Stimulated activated effector memory CD8-positive, alpha-beta T cell treated with anti-CD3 and anti-CD28 coated beads, Interleukin-12 subunit alpha, Interleukin-12 subunit beta, amount 100 ng/mL, for 72 hours (primary cell): Measurements from ENCODE around the gene CTPS2.
"Not testable (repeated sequence)": the region's sequence is repeated elsewhere in the genome, so short reads cannot be mapped to it uniquely, and the experiment has no call there.

ENCODE experiments used
- ATAC-seq: fragments of 150-1000 bp; cut with Tn5 transposase; 2 replicates; pipeline ENCODE4 v1.10.0; 2021
- DNase-seq, 2 donors: peaks; one replicate each; pipeline ENCODE4 v3.0.0; 2021 to 2022; ENCODE audit warnings: low spot score in 2 of 2
- H3K27ac Mint-ChIP-seq: one replicate; pipeline ENCODE4 v1.8.0; 2022; ENCODE audit warnings: mild to moderate bottlenecking, mixed read lengths
- H3K36me3 Mint-ChIP-seq: one replicate; pipeline ENCODE4 v1.8.0; 2022; ENCODE audit warnings: mild to moderate bottlenecking, mixed read lengths
- H3K4me1 Mint-ChIP-seq: one replicate; pipeline ENCODE4 v1.8.0; 2022; ENCODE audit warnings: mixed read lengths
- H3K4me3 Mint-ChIP-seq: one replicate; pipeline ENCODE4 v1.8.0; 2022; ENCODE audit warnings: mild to moderate bottlenecking, mixed read lengths
- H3K9me3 Mint-ChIP-seq: one replicate; pipeline ENCODE4 v1.8.0; 2022; ENCODE audit warnings: mixed read lengths

CTPS2 gene

DNA sequence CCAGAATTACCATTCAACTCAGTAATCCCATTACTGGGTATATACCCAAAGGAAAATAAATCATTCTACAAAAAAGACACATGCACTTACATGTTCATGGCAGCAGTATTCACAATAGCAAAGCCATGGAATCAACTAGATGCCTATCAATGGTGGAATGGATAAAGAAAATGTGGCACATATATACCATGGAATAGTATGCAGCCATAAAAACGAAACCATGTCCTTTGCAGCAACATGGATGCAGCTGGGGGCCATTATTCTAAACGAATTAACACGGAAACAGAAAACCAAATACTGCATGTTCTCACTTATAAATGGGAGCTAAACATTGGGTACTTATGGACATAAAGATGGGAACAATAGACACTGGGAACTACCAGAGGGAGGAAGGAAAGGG lies 101.8 kb downstream of the CTPS2 start:
- H3K4me1 Mint-ChIP-seq, H3K4me3 Mint-ChIP-seq, H3K27ac Mint-ChIP-seq: not testable (repeated sequence)

DNA sequence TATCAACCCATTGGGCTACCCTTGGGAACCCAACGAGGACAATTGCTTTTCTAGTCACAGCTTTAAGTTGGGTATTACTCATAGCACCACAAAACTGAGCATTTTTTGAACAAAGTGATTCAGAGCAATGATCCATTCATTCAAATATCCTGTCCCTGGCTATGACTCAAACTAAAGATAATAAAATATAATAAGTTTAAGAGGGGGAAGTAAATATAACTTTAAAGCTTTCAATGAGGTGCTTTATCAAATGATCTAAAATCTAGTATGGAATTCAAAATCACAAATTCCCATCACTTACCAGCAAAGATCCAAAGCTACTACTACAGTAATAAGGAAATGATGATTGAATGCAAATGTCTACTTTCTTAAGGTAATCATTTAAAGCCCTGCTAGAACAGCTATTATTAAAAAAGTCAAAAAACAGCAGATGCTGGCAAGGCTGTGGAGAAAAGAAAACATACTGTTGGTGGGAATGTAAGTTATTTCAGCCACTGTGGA lies 102.3 kb downstream of the CTPS2 start:
- DNase-seq (no peak), ATAC-seq (no peak)
- Mint-ChIP-seq H3K9me3 (no peaks in the 10 kb centered on the region), H3K36me3 (peaks cover 7% of the 10 kb centered on the region), H3K27ac (no peak overlapping the region), H3K4me1 (no peaks in the 10 kb centered on the region), H3K4me3 (no peak overlapping the region)

More for the DNA sequence above, 101.8 kb downstream of the CTPS2 start:
- DNase-seq, ATAC-seq, H3K9me3 Mint-ChIP-seq, H3K36me3 Mint-ChIP-seq: not testable (repeated sequence)

GRCh38 chrX:16606142-16606720 lies 106.2 kb downstream of the CTPS2 start:
- DNase-seq, result no peak
- Mint-ChIP-seq H3K4me3 (no peak overlapping the region), H3K9me3 (no peaks in the 10 kb centered on the region), H3K4me1 (peaks cover 6% of the 10 kb centered on the region), H3K27ac (no peak overlapping the region), H3K36me3 (no peaks in the 10 kb centered on the region)
- ATAC-seq, result no peak

DNA sequence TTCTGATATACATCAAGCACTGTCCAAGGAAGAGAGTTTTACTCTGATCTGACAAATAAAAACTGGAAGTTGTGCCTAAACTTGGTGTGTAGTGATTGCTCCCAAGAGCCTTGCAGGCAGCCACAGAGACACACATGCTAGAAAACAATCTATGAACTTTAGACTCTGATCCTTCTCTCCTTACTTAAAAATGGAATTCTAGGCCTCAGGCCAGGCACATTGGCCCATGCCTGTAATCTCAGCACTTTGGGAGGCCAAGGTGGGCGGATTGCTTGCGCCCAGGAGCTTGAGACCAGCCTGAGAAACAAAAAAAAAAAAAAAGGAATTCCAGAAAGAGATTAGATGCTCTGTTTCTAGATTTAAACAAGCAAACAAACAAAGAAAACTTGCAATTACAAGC lies 108.1 kb downstream of the CTPS2 start:
- H3K36me3 Mint-ChIP-seq, result no peaks in the 10 kb centered on the region
- ATAC-seq (no peak), DNase-seq (no peak)
- H3K9me3 Mint-ChIP-seq, result no peaks in the 10 kb centered on the region
- H3K27ac Mint-ChIP-seq, result no peak overlapping the region
- peaks cover 6% of the 10 kb centered on the region for H3K4me1 Mint-ChIP-seq
- H3K4me3 Mint-ChIP-seq, result no peak overlapping the region

GRCh38 chrX:16603822-16604221 lies 108.6 kb downstream of the CTPS2 start:
- no peak for ATAC-seq
- Mint-ChIP-seq H3K4me1 (peaks cover 6% of the 10 kb centered on the region), H3K4me3 (no peak overlapping the region), H3K36me3 (no peaks in the 10 kb centered on the region), H3K9me3 (no peaks in the 10 kb centered on the region), H3K27ac (no peak overlapping the region)
- DNase-seq, result no peak

GRCh38 chrX:16603235-16603634 lies 109.2 kb downstream of the CTPS2 start:
- not testable (repeated sequence) for H3K27ac Mint-ChIP-seq, H3K4me1 Mint-ChIP-seq, H3K36me3 Mint-ChIP-seq, DNase-seq, H3K9me3 Mint-ChIP-seq, H3K4me3 Mint-ChIP-seq, ATAC-seq

DNA sequence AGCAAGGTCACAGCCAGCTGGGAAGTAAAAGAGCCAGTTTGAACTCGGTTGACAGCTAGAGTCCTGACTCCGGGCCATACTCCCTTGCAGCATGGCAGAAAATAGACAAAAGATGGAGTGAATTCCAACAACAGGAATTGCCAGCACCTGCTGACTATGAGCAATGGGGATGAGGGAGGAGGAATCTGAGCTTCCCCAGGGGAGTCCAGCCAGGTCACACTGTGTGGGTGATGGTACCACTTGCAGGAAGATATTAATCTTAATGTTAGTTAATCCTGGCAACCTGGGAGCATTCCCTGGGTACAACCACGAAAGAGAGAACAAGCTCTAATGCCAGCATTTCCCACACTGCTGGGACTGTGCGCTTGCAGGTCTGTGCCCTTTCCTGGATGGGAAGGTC lies 110.6 kb downstream of the CTPS2 start:
- H3K9me3 Mint-ChIP-seq, result no peaks in the 10 kb centered on the region
- DNase-seq (no peak), ATAC-seq (no peak)
- no peak overlapping the region for H3K4me3 Mint-ChIP-seq
- H3K36me3 Mint-ChIP-seq, result no peaks in the 10 kb centered on the region
- H3K27ac Mint-ChIP-seq, result no peak overlapping the region
- H3K4me1 Mint-ChIP-seq, result peaks cover 6% of the 10 kb centered on the region

DNA sequence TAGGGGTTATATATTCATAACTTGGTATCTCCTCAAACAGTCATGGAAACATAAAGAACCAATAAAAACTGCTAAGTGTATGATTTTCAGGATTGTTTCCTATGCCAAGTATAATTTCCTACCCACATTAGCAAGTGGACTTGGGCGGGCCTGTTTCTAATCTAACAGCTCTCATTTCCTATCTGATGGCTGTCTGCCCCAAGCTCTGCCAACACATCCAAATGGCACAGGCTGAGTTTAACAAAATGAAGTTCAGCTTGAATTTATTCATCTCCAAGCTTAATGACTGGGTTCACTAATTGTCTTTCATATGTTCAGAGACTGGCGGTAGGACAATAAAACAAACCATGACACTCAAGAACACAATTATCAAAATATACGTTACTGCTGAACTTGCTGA lies 118.0 kb downstream of the CTPS2 start:
- Mint-ChIP-seq H3K9me3 (no peaks in the 10 kb centered on the region), H3K4me1 (no peaks in the 10 kb centered on the region), H3K36me3 (no peaks in the 10 kb centered on the region), H3K27ac (no peak overlapping the region), H3K4me3 (no peak overlapping the region)
- no peak for ATAC-seq
- DNase-seq, result no peak

DNA sequence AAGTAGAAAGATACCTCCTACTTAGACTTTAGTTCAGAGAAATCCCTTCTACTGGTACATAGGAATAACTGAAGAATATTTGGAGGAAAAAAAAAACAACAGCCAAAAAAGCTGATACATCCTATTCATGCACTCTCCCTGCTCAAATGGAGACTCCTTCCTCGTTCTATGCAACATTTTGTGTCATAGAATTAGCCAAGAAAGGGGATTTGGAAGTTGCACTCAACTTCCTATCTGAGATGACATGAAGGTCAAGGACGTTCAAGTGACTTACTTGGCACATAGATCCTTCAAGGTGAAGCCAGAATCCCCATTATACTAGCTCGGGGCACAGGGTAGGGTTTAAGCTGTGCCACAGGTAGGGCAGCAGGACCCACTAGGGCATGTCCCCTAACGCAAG lies 118.7 kb downstream of the CTPS2 start:
- no peaks in the 10 kb centered on the region for H3K36me3 Mint-ChIP-seq
- no peaks in the 10 kb centered on the region for H3K4me1 Mint-ChIP-seq
- no peaks in the 10 kb centered on the region for H3K9me3 Mint-ChIP-seq
- H3K4me3 Mint-ChIP-seq, result no peak overlapping the region
- no peak overlapping the region for H3K27ac Mint-ChIP-seq
- DNase-seq, result no peak
- ATAC-seq, result no peak

DNA sequence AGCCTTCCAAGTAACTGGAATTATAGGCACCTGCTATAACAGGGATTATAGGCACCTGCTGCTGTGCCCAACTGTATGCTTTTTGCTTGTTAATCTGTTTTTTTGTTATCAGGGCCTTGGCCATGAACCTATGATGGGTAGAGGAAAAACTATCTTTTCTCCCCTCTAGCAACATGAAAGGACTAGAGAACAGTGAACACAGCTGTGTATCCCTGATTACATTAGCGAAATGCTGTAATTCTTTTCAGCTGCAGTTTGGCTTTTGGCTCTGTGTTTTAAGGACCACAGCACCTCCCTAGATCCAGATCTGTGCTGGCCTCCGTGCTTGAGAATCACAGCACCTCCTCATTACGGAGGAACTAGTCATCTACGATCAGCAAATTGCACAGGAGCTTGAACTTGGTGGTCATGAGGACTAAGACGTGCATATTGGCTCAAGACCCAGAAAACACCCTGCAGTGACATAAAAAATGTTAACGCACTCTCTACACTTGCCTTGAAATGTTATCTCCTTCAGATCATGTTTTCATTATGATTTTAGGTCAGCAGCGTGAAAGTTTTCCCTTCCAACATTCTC lies 120.2 kb downstream of the CTPS2 start:
- Mint-ChIP-seq H3K36me3 (no peaks in the 10 kb centered on the region), H3K9me3 (no peaks in the 10 kb centered on the region), H3K4me1 (no peaks in the 10 kb centered on the region), H3K4me3 (no peak overlapping the region), H3K27ac (no peak overlapping the region)
- ATAC-seq (no peak), DNase-seq (no peak)

DNA sequence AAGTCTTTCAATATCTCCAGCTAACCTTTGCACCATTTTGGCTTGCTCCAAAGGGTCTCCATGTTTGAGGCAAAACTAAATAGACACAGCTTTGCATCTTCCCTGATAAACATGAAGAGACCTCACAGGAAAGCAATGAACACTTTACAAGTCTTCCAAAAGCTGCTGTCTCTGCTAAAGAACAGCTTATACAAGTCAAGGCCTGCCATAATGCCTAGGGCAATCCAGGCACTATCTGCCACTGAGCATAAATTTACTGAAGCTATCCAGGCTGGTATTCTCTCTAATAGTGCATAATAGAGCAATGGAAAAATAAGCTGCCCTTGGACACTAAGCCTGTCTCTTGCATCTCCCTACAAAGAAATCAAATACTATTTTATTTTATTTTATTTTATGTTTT lies 122.6 kb downstream of the CTPS2 start:
- Mint-ChIP-seq H3K9me3 (no peaks in the 10 kb centered on the region), H3K4me3 (no peak overlapping the region), H3K4me1 (no peaks in the 10 kb centered on the region), H3K27ac (no peak overlapping the region), H3K36me3 (no peaks in the 10 kb centered on the region)
- DNase-seq (no peak), ATAC-seq (no peak)

DNA sequence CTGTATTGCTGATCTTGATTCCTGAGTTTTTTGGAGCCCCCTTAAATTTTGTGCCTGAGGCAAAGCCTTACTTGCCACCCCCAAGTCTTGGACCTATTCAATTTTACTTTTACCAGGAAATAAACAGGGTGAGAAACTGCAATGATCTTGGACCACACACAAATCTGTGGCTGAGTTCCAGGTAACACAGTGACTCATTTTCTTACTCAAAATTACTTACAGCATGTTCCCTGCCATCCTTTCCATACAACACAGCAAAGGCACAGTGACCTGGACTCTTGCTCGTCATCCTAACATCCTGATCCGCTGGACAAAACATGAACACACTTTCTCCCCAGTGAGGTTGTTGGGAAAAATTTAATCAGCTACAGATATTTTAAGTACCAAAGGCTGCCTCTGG lies 123.3 kb downstream of the CTPS2 start:
- H3K27ac Mint-ChIP-seq, result no peak overlapping the region
- no peaks in the 10 kb centered on the region for H3K9me3 Mint-ChIP-seq
- H3K4me1 Mint-ChIP-seq, result no peaks in the 10 kb centered on the region
- DNase-seq (no peak), ATAC-seq (no peak)
- H3K36me3 Mint-ChIP-seq, result no peaks in the 10 kb centered on the region
- H3K4me3 Mint-ChIP-seq, result no peak overlapping the region

- no peaks in the 10 kb centered on the region for H3K9me3 Mint-ChIP-seq
- H3K36me3 Mint-ChIP-seq, result no peaks in the 10 kb centered on the region
- DNase-seq (no peak), ATAC-seq (no peak)
- no peaks in the 10 kb centered on the region for H3K4me1 Mint-ChIP-seq
- H3K27ac Mint-ChIP-seq, result no peak overlapping the region
- no peak overlapping the region for H3K4me3 Mint-ChIP-seq
Observed at GRCh38 chrX:16588266-16588665, 124.2 kb downstream of the CTPS2 start.

DNA sequence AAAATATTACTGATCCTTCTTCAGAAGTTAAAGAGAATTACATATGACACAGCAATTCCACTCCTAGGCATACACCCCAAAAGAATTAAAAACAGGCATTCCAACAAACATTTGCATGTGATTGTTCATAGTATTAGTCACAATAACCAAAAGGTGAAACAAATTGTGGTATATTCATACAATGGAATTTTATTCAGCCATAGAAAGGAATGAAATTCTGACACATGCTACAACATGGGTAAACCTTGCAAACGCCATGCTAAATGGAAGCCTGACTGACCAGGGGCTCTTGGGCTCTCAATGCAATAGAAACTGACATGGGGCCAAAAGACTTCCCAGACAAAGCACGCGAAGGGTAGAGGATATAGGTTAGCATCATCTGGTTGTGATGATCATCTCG lies 124.6 kb downstream of the CTPS2 start:
- ATAC-seq (no peak), DNase-seq (no peak)
- Mint-ChIP-seq H3K27ac (no peak overlapping the region), H3K4me3 (no peak overlapping the region), H3K9me3 (no peaks in the 10 kb centered on the region), H3K4me1 (no peaks in the 10 kb centered on the region), H3K36me3 (no peaks in the 10 kb centered on the region)

GRCh38 chrX:16586377-16587112 lies 125.9 kb downstream of the CTPS2 start:
- no peaks in the 10 kb centered on the region for H3K36me3 Mint-ChIP-seq
- DNase-seq (no peak), ATAC-seq (no peak)
- H3K27ac Mint-ChIP-seq, result no peak overlapping the region
- H3K4me1 Mint-ChIP-seq, result no peaks in the 10 kb centered on the region
- no peak overlapping the region for H3K4me3 Mint-ChIP-seq
- no peaks in the 10 kb centered on the region for H3K9me3 Mint-ChIP-seq
